Glomerular visceral epithelial cell (primary cell): Measurements from ENCODE around the gene CSAD.
"Not testable (repeated sequence)": the region's sequence is repeated elsewhere in the genome, so short reads cannot be mapped to it uniquely, and the experiment has no call there.

Experiments
- DNase-seq: peaks from one replicate; pipeline ENCODE4 v3.0.0-alpha.2; 2016; ENCODE audit errors: extremely low spot score

The CSAD gene

GRCh38 chr12:53180931-53181645 lies 363 bp upstream of the CSAD start:
- peak; percentile 78 for DNase-seq

- no peak for DNase-seq
Measured at GRCh38 chr12:53179687-53180219, 972 bp downstream of the CSAD start.

- not testable (repeated sequence) for DNase-seq
Measured at GRCh38 chr12:53178803-53179202, 1.9 kb downstream of the CSAD start.

- not testable (repeated sequence) for DNase-seq
Measured at GRCh38 chr12:53177447-53177846, 3.3 kb downstream of the CSAD start.

- DNase-seq: no peak
Measured at GRCh38 chr12:53176750-53177149, 4.0 kb downstream of the CSAD start.

- DNase-seq: peak; percentile 39
Measured at GRCh38 chr12:53174881-53175491, 5.7 kb downstream of the CSAD start.

- DNase-seq: no peak
Measured at GRCh38 chr12:53173085-53173715, 7.5 kb downstream of the CSAD start.

GRCh38 chr12:53172352-53172751 lies 8.4 kb downstream of the CSAD start:
- no peak for DNase-seq

- DNase-seq: peak; percentile 27
Measured at GRCh38 chr12:53171725-53172329, 8.9 kb downstream of the CSAD start.

GRCh38 chr12:53170876-53171724 lies 9.6 kb downstream of the CSAD start:
- DNase-seq: no peak

GRCh38 chr12:53170215-53170614 lies 10.5 kb downstream of the CSAD start:
- no peak for DNase-seq

- no peak for DNase-seq
Measured at GRCh38 chr12:53169644-53170043, 11.1 kb downstream of the CSAD start.

- DNase-seq: no peak
Measured at GRCh38 chr12:53166837-53167236, 13.9 kb downstream of the CSAD start.

- not testable (repeated sequence) for DNase-seq
Measured at GRCh38 chr12:53163008-53163407, 17.7 kb downstream of the CSAD start.

- DNase-seq: no peak
Measured at GRCh38 chr12:53161119-53161911, 19.4 kb downstream of the CSAD start.

- no peak for DNase-seq
Measured at GRCh38 chr12:53160673-53161072, 20.1 kb downstream of the CSAD start.

- DNase-seq: no peak
Measured at GRCh38 chr12:53160000-53160399, 20.7 kb downstream of the CSAD start.

- peak; percentile 78 for DNase-seq
Measured at GRCh38 chr12:53159195-53159839, 21.4 kb downstream of the CSAD start.

- DNase-seq: no peak
Measured at GRCh38 chr12:53152390-53152789, 28.3 kb downstream of the CSAD start.

- no peak for DNase-seq
Measured at GRCh38 chr12:53151039-53151438, 29.7 kb downstream of the CSAD start.
